GM10266 (cell line): ENCODE results near the gene CWF19L1.

Source experiments
- DNase-seq: peaks from one replicate; pipeline ENCODE4 v3.0.0; 2012; ENCODE audit errors: extremely low spot score
- CTCF ChIP-seq: IDR thresholded peaks from 2 replicates; pipeline ENCODE4 v1.5.1; 2012; ENCODE audit warnings: mild to moderate bottlenecking, low read depth; ENCODE audit not compliant: control insufficient read depth, insufficient read depth; ENCODE audit errors: missing control alignments

The CWF19L1 gene

GRCh38 chr10:100185364-100186252, 81.8 kb downstream of the CWF19L1 start, which contains the start of gene ERLIN1:
Gene ERLIN1, minus strand, starts transcription at chr10:100186029. Its CDS starts 403 bp downstream, at chr10:100185626.
- no peak for TF ChIP-seq CTCF
- DNase-seq, result peak; percentile 92

GRCh38 chr10:100184840-100185239, 82.6 kb downstream of the CWF19L1 start:
- DNase-seq, result peak; percentile 48
- no peak for TF ChIP-seq CTCF

- no peak for DNase-seq
- TF ChIP-seq CTCF, result no peak
Measured at GRCh38 chr10:100184426-100184825, 83.0 kb downstream of the CWF19L1 start.

GRCh38 chr10:100183481-100183880, 84.0 kb downstream of the CWF19L1 start:
- TF ChIP-seq CTCF, result no peak
- DNase-seq, result no peak

- no peak for DNase-seq
Measured at GRCh38 chr10:100182908-100183307, 84.5 kb downstream of the CWF19L1 start.

More at GRCh38 chr10:100182908-100183307, 84.5 kb downstream of the CWF19L1 start:
- no peak for TF ChIP-seq CTCF
